Neural cell (in vitro differentiated cells): Measurements from ENCODE around the gene PCDHGA12. TPM values are rescaled to one million over a fixed set of nuclear protein-coding genes. Genes with fewer than 3 reads are reported as not detected.
"Not testable (repeated sequence)": the region's sequence is repeated elsewhere in the genome, so short reads cannot be mapped to it uniquely, and the experiment has no call there.

Experiments used
- H2AFZ ChIP-seq: fragments of 200-600, 300-800 bp; sonication (generic), shearing (Covaris generic); 2 replicates; pipeline ENCODE4 v1.6.0; 2014; ENCODE audit warnings: low read depth, mild to moderate bottlenecking, antibody characterized with exemption, low read length, moderate library complexity
- H3F3A ChIP-seq: fragments of 200-600 bp; shearing (Covaris generic); 2 replicates; pipeline ENCODE4 v1.6.1; 2016; ENCODE audit warnings: mild to moderate bottlenecking, moderate library complexity, mixed read lengths, antibody characterized with exemption, low read length; ENCODE audit not compliant: insufficient read depth, poor library complexity, severe bottlenecking
- H3K27ac ChIP-seq: fragments of 200-600, 300-800 bp; sonication (generic), shearing (Covaris generic); 2 replicates; pipeline ENCODE4 v1.5.1; 2014; ENCODE audit warnings: mild to moderate bottlenecking, low read length, moderate library complexity
- H3K27me3 ChIP-seq: fragments of 300-800, 200-600 bp; sonication (generic), shearing (Covaris generic); 2 replicates; pipeline ENCODE4 v1.6.0; 2014; ENCODE audit warnings: mild to moderate bottlenecking, low read depth, low read length, moderate library complexity; ENCODE audit not compliant: insufficient read depth
- H3K36me3 ChIP-seq: fragments of 300-800, 200-600 bp; sonication (generic), shearing (Covaris generic); 2 replicates; pipeline ENCODE4 v1.5.1; 2014; ENCODE audit warnings: mild to moderate bottlenecking, antibody characterized with exemption, low read length, moderate library complexity; ENCODE audit not compliant: insufficient read depth
- H3K4me2 ChIP-seq: fragments of 300-800, 200-600 bp; sonication (generic), shearing (Covaris generic); 2 replicates; pipeline ENCODE4 v1.6.0; 2014; ENCODE audit warnings: mild to moderate bottlenecking, low read length
- H3K4me3 ChIP-seq: fragments of 300-800, 200-600 bp; sonication (generic), shearing (Covaris generic); 2 replicates; pipeline ENCODE4 v1.5.1; 2014; ENCODE audit warnings: mild to moderate bottlenecking, low read length, moderate library complexity
- H3K79me2 ChIP-seq: fragments of 200-600 bp; shearing (Covaris generic); replicated peaks from 2 replicates; pipeline ENCODE4 v1.6.0; 2014; ENCODE audit warnings: mild to moderate bottlenecking, low read length, moderate library complexity; ENCODE audit not compliant: insufficient read depth
- H3K9ac ChIP-seq: fragments of 300-800, 200-600 bp; sonication (generic), shearing (Covaris generic); 2 replicates; pipeline ENCODE4 v1.6.1; 2016; ENCODE audit warnings: mild to moderate bottlenecking, low read length, mixed read lengths
- H3K9me2 ChIP-seq: fragments of 200-600 bp; shearing (Covaris generic); 2 replicates; pipeline ENCODE4 v1.6.1; 2016; ENCODE audit warnings: mild to moderate bottlenecking, low read length, mixed read lengths; ENCODE audit not compliant: insufficient read depth
- H3K9me3 ChIP-seq: fragments of 200-600, 300-800 bp; sonication (generic), shearing (Covaris generic); 2 replicates; pipeline ENCODE4 v1.6.1; 2016; ENCODE audit warnings: mild to moderate bottlenecking, mixed run types, low read length, moderate library complexity, mixed read lengths
- H4K20me1 ChIP-seq: fragments of 200-600 bp; shearing (Covaris generic); 2 replicates; pipeline ENCODE4 v1.6.1; 2016; ENCODE audit warnings: mild to moderate bottlenecking, mixed run types; ENCODE audit not compliant: insufficient read depth
- CTCF ChIP-seq: fragments of 450-650 bp; IDR thresholded peaks from 2 replicates; pipeline ENCODE4 v1.5.1; 2014; ENCODE audit warnings: antibody characterized with exemption, mild to moderate bottlenecking, moderate library complexity; ENCODE audit not compliant: poor library complexity, severe bottlenecking
- EP300 ChIP-seq: fragments of 450-650 bp; conservative IDR thresholded peaks from 2 replicates; pipeline ENCODE4 v1.6.1; 2014; ENCODE audit warnings: antibody characterized with exemption, mild to moderate bottlenecking, moderate library complexity; ENCODE audit not compliant: poor library complexity, severe bottlenecking
- EZH2 ChIP-seq: fragments of 200-600, 300-800 bp; shearing (Covaris generic), sonication (generic); IDR thresholded peaks from 2 replicates; pipeline ENCODE4 v1.6.1; 2014; ENCODE audit warnings: antibody characterized with exemption, low read length, borderline replicate concordance, mild to moderate bottlenecking; ENCODE audit not compliant: insufficient read depth, poor library complexity, severe bottlenecking
- MXI1 ChIP-seq: fragments of 450-650 bp; conservative IDR thresholded peaks from 2 replicates; pipeline ENCODE4 v1.6.1; 2014; ENCODE audit warnings: antibody characterized with exemption, mild to moderate bottlenecking; ENCODE audit not compliant: poor library complexity, severe bottlenecking
- POLR2AphosphoS5 ChIP-seq: IDR thresholded peaks from 2 replicates; pipeline ENCODE4 v1.6.1; 2012
- RAD21 ChIP-seq: fragments of 450-650 bp; conservative IDR thresholded peaks from 2 replicates; pipeline ENCODE4 v1.6.1; 2014; ENCODE audit warnings: antibody characterized with exemption, mild to moderate bottlenecking, moderate library complexity
- SMC3 ChIP-seq: fragments of 450-650 bp; conservative IDR thresholded peaks from 2 replicates; pipeline ENCODE4 v1.6.1; 2014; ENCODE audit warnings: antibody characterized with exemption, mild to moderate bottlenecking, moderate library complexity; ENCODE audit not compliant: poor library complexity
- TAF1 ChIP-seq: IDR thresholded peaks from 2 replicates; pipeline ENCODE4 v1.6.1; 2012; ENCODE audit warnings: low read depth
- polyA plus RNA-seq: library from polyadenylated mRNA; depleted of rRNA; stranded (reverse); fragments of >200 nt; gene quantifications from 2 replicates; pipeline ENCODE4 v1.2.3, GENCODE V29; 2014
- TF ChIP-seq, protein P1 (sequence below): IDR thresholded peaks from 2 replicates; pipeline ENCODE4 v1.6.1; 2012; ENCODE audit warnings: borderline replicate concordance

PCDHGA12 gene
- polyA plus RNA-seq, 1 donor from 2014 or later: 0.11 TPM

GRCh38 chr5:141427783-141428426 is 2.4 kb upstream of the PCDHGA12 start:
- Histone ChIP-seq H4K20me1 (no peaks in the 10 kb centered on the region), H3K79me2 (peaks cover 37% of the 10 kb centered on the region), H3F3A (no peaks in the 10 kb centered on the region), H3K9me2 (no peaks in the 10 kb centered on the region), H3K4me3 (peak overlapping the region; percentile 13), H3K36me3 (peaks cover 71% of the 10 kb centered on the region), H3K9me3 (peaks cover 80% of the 10 kb centered on the region), H2AFZ (no peak overlapping the region), H3K27me3 (no peaks in the 10 kb centered on the region), H3K4me2 (no peak overlapping the region), H3K9ac (no peak overlapping the region), H3K27ac (no peak overlapping the region)
- TF ChIP-seq, protein P1, sequence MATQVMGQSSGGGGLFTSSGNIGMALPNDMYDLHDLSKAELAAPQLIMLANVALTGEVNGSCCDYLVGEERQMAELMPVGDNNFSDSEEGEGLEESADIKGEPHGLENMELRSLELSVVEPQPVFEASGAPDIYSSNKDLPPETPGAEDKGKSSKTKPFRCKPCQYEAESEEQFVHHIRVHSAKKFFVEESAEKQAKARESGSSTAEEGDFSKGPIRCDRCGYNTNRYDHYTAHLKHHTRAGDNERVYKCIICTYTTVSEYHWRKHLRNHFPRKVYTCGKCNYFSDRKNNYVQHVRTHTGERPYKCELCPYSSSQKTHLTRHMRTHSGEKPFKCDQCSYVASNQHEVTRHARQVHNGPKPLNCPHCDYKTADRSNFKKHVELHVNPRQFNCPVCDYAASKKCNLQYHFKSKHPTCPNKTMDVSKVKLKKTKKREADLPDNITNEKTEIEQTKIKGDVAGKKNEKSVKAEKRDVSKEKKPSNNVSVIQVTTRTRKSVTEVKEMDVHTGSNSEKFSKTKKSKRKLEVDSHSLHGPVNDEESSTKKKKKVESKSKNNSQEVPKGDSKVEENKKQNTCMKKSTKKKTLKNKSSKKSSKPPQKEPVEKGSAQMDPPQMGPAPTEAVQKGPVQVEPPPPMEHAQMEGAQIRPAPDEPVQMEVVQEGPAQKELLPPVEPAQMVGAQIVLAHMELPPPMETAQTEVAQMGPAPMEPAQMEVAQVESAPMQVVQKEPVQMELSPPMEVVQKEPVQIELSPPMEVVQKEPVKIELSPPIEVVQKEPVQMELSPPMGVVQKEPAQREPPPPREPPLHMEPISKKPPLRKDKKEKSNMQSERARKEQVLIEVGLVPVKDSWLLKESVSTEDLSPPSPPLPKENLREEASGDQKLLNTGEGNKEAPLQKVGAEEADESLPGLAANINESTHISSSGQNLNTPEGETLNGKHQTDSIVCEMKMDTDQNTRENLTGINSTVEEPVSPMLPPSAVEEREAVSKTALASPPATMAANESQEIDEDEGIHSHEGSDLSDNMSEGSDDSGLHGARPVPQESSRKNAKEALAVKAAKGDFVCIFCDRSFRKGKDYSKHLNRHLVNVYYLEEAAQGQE: no peak
- no peak for TF ChIP-seq POLR2AphosphoS5
- no peak for TF ChIP-seq SMC3
- no peak for TF ChIP-seq CTCF
- TF ChIP-seq RAD21: no peak
- TF ChIP-seq EP300: no peak
- TF ChIP-seq TAF1: no peak
- TF ChIP-seq EZH2: no peak
- no peak for TF ChIP-seq MXI1

DNA sequence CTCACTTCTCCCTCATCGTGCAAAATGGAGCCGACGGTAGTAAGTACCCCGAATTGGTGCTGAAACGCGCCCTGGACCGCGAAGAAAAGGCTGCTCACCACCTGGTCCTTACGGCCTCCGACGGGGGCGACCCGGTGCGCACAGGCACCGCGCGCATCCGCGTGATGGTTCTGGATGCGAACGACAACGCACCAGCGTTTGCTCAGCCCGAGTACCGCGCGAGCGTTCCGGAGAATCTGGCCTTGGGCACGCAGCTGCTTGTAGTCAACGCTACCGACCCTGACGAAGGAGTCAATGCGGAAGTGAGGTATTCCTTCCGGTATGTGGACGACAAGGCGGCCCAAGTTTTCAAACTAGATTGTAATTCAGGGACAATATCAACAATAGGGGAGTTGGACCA is 979 bp downstream of the PCDHGA12 start:
- H3K9me3 ChIP-seq: peaks cover 65% of the 10 kb centered on the region
- H4K20me1 ChIP-seq: no peaks in the 10 kb centered on the region
- H2AFZ ChIP-seq: no peak overlapping the region
- H3K27me3 ChIP-seq: no peaks in the 10 kb centered on the region
- H3K79me2 ChIP-seq: peaks cover 27% of the 10 kb centered on the region
- H3K4me3 ChIP-seq: peak overlapping the region; percentile 13
- H3K27ac ChIP-seq: no peak overlapping the region
- no peak overlapping the region for H3K4me2 ChIP-seq
- H3K9ac ChIP-seq: no peak overlapping the region
- TF ChIP-seq POLR2AphosphoS5: no peak
- no peak for TF ChIP-seq SMC3
- no peak for TF ChIP-seq EZH2
- TF ChIP-seq CTCF: no peak
- no peak for TF ChIP-seq MXI1
- no peak for TF ChIP-seq EP300
- TF ChIP-seq, protein P1: no peak
- TF ChIP-seq TAF1: no peak
- TF ChIP-seq RAD21: no peak
- no peaks in the 10 kb centered on the region for H3K9me2 ChIP-seq
- peaks cover 43% of the 10 kb centered on the region for H3K36me3 ChIP-seq
- H3F3A ChIP-seq: no peaks in the 10 kb centered on the region

DNA sequence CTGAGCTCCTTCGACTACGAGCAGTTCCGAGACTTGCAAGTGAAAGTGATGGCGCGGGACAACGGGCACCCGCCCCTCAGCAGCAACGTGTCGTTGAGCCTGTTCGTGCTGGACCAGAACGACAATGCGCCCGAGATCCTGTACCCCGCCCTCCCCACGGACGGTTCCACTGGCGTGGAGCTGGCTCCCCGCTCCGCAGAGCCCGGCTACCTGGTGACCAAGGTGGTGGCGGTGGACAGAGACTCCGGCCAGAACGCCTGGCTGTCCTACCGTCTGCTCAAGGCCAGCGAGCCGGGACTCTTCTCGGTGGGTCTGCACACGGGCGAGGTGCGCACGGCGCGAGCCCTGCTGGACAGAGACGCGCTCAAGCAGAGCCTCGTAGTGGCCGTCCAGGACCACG is 2.0 kb downstream of the PCDHGA12 start:
- not testable (repeated sequence) for H3K27ac ChIP-seq, H3K27me3 ChIP-seq, H4K20me1 ChIP-seq, H2AFZ ChIP-seq, H3K9me2 ChIP-seq, H3F3A ChIP-seq, H3K4me2 ChIP-seq, H3K9ac ChIP-seq, H3K4me3 ChIP-seq
- Histone ChIP-seq H3K36me3 (peaks cover 33% of the 10 kb centered on the region), H3K79me2 (peaks cover 24% of the 10 kb centered on the region), H3K9me3 (peaks cover 60% of the 10 kb centered on the region)
